ENCODE data around the gene AREL1. TPM values are rescaled to one million over a fixed set of nuclear protein-coding genes. Genes with fewer than 3 reads are reported as not detected.
"Not testable (repeated sequence)": the region's sequence is repeated elsewhere in the genome, so short reads cannot be mapped to it uniquely, and the experiment has no call there.

AREL1 gene, protein sequence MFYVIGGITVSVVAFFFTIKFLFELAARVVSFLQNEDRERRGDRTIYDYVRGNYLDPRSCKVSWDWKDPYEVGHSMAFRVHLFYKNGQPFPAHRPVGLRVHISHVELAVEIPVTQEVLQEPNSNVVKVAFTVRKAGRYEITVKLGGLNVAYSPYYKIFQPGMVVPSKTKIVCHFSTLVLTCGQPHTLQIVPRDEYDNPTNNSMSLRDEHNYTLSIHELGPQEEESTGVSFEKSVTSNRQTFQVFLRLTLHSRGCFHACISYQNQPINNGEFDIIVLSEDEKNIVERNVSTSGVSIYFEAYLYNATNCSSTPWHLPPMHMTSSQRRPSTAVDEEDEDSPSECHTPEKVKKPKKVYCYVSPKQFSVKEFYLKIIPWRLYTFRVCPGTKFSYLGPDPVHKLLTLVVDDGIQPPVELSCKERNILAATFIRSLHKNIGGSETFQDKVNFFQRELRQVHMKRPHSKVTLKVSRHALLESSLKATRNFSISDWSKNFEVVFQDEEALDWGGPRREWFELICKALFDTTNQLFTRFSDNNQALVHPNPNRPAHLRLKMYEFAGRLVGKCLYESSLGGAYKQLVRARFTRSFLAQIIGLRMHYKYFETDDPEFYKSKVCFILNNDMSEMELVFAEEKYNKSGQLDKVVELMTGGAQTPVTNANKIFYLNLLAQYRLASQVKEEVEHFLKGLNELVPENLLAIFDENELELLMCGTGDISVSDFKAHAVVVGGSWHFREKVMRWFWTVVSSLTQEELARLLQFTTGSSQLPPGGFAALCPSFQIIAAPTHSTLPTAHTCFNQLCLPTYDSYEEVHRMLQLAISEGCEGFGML
- 21.9 TPM for total RNA-seq

DNA sequence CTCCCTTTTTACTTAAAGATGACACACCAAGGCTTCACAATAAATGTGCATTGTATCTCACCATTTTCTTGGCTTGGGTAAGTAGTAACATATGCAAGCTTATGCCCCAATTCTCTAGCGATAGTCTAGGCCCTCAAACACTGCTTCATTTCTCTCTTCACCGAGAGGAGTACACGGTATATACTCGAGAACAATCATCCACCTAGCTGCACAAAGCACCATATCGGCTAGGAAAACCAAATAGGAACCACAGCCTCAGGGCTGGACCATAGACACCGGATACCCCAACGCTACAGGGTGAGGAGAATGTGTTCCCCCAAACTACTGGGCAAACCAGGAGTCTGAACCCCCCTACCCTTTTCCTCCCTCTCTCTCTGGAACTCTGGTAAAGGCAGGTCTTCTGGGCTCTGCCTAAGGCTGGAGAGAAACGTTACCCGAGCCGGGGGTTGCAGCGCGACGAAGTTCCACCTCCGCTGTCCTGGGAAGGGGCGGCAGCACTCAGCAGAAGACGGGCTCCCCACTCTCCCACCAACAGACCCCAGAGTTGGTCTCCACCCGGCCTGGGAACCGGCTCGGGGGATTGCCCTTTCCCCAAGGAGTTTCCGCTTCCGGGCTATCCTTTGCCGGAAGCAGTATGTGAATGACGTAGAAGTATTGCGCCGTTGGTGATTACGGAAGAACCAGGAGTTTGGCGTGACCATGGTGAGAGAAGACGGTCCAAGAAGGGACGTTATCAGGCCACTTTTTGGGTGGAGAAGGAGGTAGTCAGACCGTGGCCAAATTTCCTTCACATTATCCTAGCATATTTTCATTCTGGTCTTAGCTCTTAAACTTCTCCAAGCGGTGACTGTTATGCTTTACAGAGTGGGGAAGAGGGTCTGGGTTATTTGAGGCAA lies at the start of gene AREL1, which contains the start of gene FCF1:
AREL1 (minus strand) TSS at position 582 of the 896 bp plus-strand sequence. CDS start 27,465 bp downstream, outside the sequence.
FCF1 (plus strand) TSS at position 646 of the 896 bp plus-strand sequence; CDS start at position 700, 54 bp downstream.
- peaks cover 4 to 16% (median 10%) of the 10 kb centered on the region in 3 donors for H3K4me1 ChIP-seq (ENCODE audit: control insufficient read depth in 3 of 3, insufficient read depth in 3 of 3, low read length in 3 of 3)

DNA sequence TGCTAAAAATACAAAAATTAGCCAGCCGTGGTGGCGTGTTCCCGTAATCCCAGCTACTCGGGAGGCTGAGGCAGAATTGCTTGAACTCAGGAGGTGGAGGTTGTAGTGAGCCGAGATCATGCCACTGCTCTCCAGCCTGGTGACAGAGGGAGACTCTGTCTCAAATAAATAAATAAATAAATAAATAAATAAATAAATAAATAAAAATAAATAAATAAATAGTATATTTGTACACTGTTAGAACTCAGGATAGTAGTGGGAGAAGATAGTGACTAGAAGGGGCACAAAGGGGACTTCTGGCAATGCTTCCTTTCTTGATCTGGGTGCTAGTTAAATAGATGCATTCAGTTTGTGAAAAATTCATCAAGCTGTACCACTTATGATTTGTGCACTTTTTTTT lies 45.6 kb upstream of the AREL1 start:
- H3K4me3 ChIP-seq (ENCODE audit: low read length in 3 of 3); H3K9me3 ChIP-seq (ENCODE audit: control insufficient read depth in 3 of 3, low read length in 3 of 3); H3K9ac ChIP-seq (ENCODE audit: low read depth in 1 of 3, low read length in 3 of 3); H3K36me3 ChIP-seq (ENCODE audit: control insufficient read depth in 3 of 3, insufficient read depth in 3 of 3, low read length in 3 of 3); H3K27ac ChIP-seq (ENCODE audit: low read depth, low read length); H3K27me3 ChIP-seq (ENCODE audit: control insufficient read depth in 3 of 3, insufficient read depth in 3 of 3, low read length in 3 of 3); H3K4me1 ChIP-seq (ENCODE audit: control insufficient read depth in 3 of 3, insufficient read depth in 3 of 3, low read length in 3 of 3): not testable (repeated sequence)

More for the DNA sequence above, at the start of gene AREL1, which contains the start of gene FCF1:
- no peaks in the 10 kb centered on the region for H3K9me3 ChIP-seq (ENCODE audit: control insufficient read depth in 3 of 3, low read length in 3 of 3)
- peak within 1 kb of the TSS; percentile 81 to 96 (median 92) for H3K9ac ChIP-seq (ENCODE audit: low read depth in 1 of 3, low read length in 3 of 3)
- H3K4me3 ChIP-seq (ENCODE audit: low read length in 3 of 3), result peak within 1 kb of the TSS; percentile 80 to 100 (median 86)
- no peaks in the 10 kb centered on the region for H3K27me3 ChIP-seq (ENCODE audit: control insufficient read depth in 3 of 3, insufficient read depth in 3 of 3, low read length in 3 of 3)
- peak within 1 kb of the TSS; percentile 79 for H3K27ac ChIP-seq (ENCODE audit: low read depth, low read length)
- peaks cover 0 to 20% (median 12%) of the 10 kb centered on the region in 3 donors for H3K36me3 ChIP-seq (ENCODE audit: control insufficient read depth in 3 of 3, insufficient read depth in 3 of 3, low read length in 3 of 3)

DNA sequence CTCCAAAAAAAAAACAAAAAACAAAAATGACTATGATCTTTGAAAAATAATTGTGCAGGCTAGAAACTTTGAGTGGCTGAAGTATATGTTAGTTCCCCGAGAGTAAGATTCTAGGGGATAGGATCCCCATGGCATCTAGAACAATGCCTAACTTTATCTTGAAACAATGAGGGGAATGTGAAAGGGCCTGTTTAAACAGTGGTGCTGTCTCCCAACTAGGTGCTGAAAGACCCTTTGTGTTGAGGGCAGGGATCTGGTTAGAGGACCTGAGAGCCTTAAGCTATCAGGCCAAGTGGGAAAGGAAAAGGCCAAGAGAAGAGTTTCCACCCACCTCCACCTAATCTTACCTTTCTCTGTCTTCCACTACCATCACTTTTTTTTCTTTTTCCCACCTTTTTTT lies 43.4 kb upstream of the AREL1 start:
- no peaks in the 10 kb centered on the region for H3K4me1 ChIP-seq (ENCODE audit: control insufficient read depth in 3 of 3, insufficient read depth in 3 of 3, low read length in 3 of 3)
- H3K9ac ChIP-seq (ENCODE audit: low read depth in 1 of 3, low read length in 3 of 3), result no peak overlapping the region
- no peak overlapping the region for H3K4me3 ChIP-seq (ENCODE audit: low read length in 3 of 3)
- H3K36me3 ChIP-seq (ENCODE audit: control insufficient read depth in 3 of 3, insufficient read depth in 3 of 3, low read length in 3 of 3), result no peaks in the 10 kb centered on the region
- H3K27ac ChIP-seq (ENCODE audit: low read depth, low read length), result no peak overlapping the region
- no peaks in the 10 kb centered on the region for H3K27me3 ChIP-seq (ENCODE audit: control insufficient read depth in 3 of 3, insufficient read depth in 3 of 3, low read length in 3 of 3)
- no peaks in the 10 kb centered on the region for H3K9me3 ChIP-seq (ENCODE audit: control insufficient read depth in 3 of 3, low read length in 3 of 3)

DNA sequence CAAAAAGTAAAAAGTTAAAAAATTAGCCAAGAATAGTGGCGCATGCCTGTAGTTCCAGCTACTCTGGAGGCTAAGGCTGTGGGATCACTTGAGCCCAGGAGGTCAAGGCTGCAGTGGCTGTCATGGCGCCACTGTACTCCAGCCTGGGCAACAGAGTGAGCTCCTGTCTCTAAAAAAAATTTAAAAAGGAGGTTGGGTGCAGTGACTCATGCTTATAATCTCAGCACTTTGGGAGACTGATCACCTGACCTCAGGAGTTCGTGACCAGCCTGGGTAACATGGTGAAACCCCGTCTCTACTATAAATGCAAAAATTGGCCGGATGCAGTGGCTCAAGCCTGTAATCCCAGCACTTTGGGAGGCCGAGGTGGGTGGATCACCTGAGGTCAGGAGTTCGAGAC lies 42.0 kb upstream of the AREL1 start:
- Histone ChIP-seq H3K36me3 (ENCODE audit: control insufficient read depth in 3 of 3, insufficient read depth in 3 of 3, low read length in 3 of 3) (no peaks in the 10 kb centered on the region), H3K9ac (ENCODE audit: low read depth in 1 of 3, low read length in 3 of 3) (no peak overlapping the region), H3K27me3 (ENCODE audit: control insufficient read depth in 3 of 3, insufficient read depth in 3 of 3, low read length in 3 of 3) (no peaks in the 10 kb centered on the region), H3K4me3 (ENCODE audit: low read length in 3 of 3) (no peak overlapping the region), H3K27ac (ENCODE audit: low read depth, low read length) (no peak overlapping the region), H3K4me1 (ENCODE audit: control insufficient read depth in 3 of 3, insufficient read depth in 3 of 3, low read length in 3 of 3) (no peaks in the 10 kb centered on the region), H3K9me3 (ENCODE audit: control insufficient read depth in 3 of 3, low read length in 3 of 3) (no peaks in the 10 kb centered on the region)

DNA sequence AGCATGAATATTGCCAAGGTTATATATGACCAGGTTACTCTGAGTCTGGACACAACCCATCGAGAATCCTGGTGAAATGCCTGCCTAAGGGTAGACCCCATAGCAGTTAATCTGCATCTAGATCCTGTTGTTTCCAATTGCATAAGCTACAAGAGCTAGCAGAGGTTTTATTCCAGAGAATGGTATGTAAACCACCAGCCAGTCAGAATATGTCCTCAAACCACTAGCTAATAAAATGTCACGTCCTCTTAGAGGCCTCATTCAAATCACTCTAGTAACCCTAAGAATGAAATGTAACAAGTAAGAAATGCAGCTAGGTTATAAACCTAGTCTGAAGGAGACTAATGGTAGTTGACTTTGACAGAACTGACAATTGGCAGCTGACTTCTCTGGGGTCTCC lies 41.3 kb upstream of the AREL1 start:
- Histone ChIP-seq H3K9me3 (ENCODE audit: control insufficient read depth in 3 of 3, low read length in 3 of 3) (no peaks in the 10 kb centered on the region), H3K36me3 (ENCODE audit: control insufficient read depth in 3 of 3, insufficient read depth in 3 of 3, low read length in 3 of 3) (no peaks in the 10 kb centered on the region), H3K4me3 (ENCODE audit: low read length in 3 of 3) (no peak overlapping the region), H3K27me3 (ENCODE audit: control insufficient read depth in 3 of 3, insufficient read depth in 3 of 3, low read length in 3 of 3) (no peaks in the 10 kb centered on the region), H3K9ac (ENCODE audit: low read depth in 1 of 3, low read length in 3 of 3) (no peak overlapping the region), H3K4me1 (ENCODE audit: control insufficient read depth in 3 of 3, insufficient read depth in 3 of 3, low read length in 3 of 3) (no peaks in the 10 kb centered on the region), H3K27ac (ENCODE audit: low read depth, low read length) (no peak overlapping the region)

DNA sequence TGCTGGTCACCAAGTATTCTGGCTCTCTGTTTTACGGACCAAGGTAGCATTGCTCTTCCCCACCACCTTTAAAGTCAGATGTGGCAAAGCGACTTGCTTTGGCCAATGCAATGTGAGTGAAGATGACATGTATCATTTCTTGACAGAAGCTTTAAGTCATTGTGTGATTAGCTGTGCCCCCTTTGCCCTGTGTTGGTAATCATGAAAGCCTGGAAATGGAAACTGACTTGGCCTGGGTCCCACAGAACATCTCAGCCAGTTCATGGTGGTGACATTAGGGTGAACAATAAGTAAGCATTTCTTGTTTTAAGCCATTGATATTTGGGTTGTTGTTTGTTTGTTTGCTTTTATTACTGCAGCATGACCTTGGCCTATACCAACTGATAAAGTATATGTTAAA lies 34.4 kb upstream of the AREL1 start:
- H3K9ac ChIP-seq (ENCODE audit: low read depth in 1 of 3, low read length in 3 of 3), result no peak overlapping the region
- H3K36me3 ChIP-seq (ENCODE audit: control insufficient read depth in 3 of 3, insufficient read depth in 3 of 3, low read length in 3 of 3), result no peaks in the 10 kb centered on the region
- no peaks in the 10 kb centered on the region for H3K9me3 ChIP-seq (ENCODE audit: control insufficient read depth in 3 of 3, low read length in 3 of 3)
- H3K27ac ChIP-seq (ENCODE audit: low read depth, low read length), result no peak overlapping the region
- no peaks in the 10 kb centered on the region for H3K4me1 ChIP-seq (ENCODE audit: control insufficient read depth in 3 of 3, insufficient read depth in 3 of 3, low read length in 3 of 3)
- H3K27me3 ChIP-seq (ENCODE audit: control insufficient read depth in 3 of 3, insufficient read depth in 3 of 3, low read length in 3 of 3), result no peaks in the 10 kb centered on the region
- no peak overlapping the region for H3K4me3 ChIP-seq (ENCODE audit: low read length in 3 of 3)

DNA sequence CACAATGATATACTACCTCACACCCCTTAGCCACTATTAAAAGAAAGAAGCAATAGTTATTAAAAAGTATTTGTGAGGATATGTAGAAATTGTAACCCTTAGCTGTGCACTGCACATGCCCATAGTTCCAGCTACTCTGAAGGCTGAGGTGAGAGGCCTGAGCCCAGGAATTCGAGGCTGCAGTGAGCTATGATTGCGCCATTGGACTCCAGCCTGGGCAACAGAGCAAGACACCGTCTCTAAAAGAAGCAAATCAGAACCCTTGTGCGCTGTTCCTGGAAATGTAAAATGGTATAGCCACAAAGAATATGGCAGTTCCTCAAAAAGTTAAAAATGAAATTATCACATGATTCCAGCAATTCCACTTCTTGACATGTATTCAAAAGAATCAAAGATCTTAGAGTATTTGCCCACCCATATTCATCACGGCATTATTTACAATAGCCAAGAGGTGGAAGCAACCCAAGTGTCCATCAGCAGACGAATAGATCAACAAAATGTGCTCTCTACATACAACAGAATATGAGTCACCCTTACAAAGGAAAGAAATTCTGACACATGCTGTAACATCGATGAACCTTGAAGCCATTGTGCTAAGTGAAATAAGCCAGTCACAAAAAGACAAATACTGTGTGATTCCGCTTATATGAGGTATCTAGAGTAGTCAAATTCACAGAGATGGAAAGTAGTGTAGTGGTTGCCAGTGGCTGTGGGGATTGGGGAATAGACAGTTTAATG lies 26.6 kb upstream of the AREL1 start:
- Histone ChIP-seq H3K27me3 (ENCODE audit: control insufficient read depth in 3 of 3, insufficient read depth in 3 of 3, low read length in 3 of 3) (no peaks in the 10 kb centered on the region), H3K4me1 (ENCODE audit: control insufficient read depth in 3 of 3, insufficient read depth in 3 of 3, low read length in 3 of 3) (no peaks in the 10 kb centered on the region), H3K9ac (ENCODE audit: low read depth in 1 of 3, low read length in 3 of 3) (no peak overlapping the region), H3K36me3 (ENCODE audit: control insufficient read depth in 3 of 3, insufficient read depth in 3 of 3, low read length in 3 of 3) (peaks cover 9 to 12% (median 12%) of the 10 kb centered on the region in 3 donors), H3K4me3 (ENCODE audit: low read length in 3 of 3) (no peak overlapping the region), H3K9me3 (ENCODE audit: control insufficient read depth in 3 of 3, low read length in 3 of 3) (no peaks in the 10 kb centered on the region), H3K27ac (ENCODE audit: low read depth, low read length) (no peak overlapping the region)

DNA sequence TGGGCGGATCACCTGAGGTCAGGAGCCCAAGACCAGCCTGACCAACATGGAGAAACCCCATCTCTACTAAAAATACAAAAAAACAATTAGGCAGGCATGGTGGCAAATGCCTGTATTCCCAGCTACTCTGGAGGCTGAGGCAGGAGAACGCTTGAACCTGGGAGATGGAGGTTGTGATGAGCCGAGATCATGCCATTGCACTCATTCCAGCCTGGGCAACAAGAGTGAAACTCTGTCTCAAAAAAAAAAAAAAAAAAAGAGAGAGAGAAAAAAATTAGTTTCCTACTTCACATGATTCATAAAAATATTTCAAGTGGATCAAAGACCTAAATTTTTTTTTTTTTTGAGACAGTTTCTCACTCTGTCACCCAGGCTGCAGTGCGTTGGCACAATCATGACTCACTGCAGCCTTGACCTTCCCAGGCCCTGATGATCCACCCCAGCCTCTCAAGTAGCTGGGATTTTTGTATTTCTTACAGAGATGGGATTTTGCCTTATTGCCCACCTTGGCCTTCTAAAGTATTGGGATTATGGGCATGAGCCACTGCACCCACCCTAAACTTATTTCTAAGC lies 25.0 kb upstream of the AREL1 start:
- H3K9ac ChIP-seq (ENCODE audit: low read depth in 1 of 3, low read length in 3 of 3), result no peak overlapping the region
- no peaks in the 10 kb centered on the region for H3K9me3 ChIP-seq (ENCODE audit: control insufficient read depth in 3 of 3, low read length in 3 of 3)
- peaks cover 18 to 26% (median 25%) of the 10 kb centered on the region in 3 donors for H3K36me3 ChIP-seq (ENCODE audit: control insufficient read depth in 3 of 3, insufficient read depth in 3 of 3, low read length in 3 of 3)
- H3K27me3 ChIP-seq (ENCODE audit: control insufficient read depth in 3 of 3, insufficient read depth in 3 of 3, low read length in 3 of 3), result no peaks in the 10 kb centered on the region
- no peak overlapping the region for H3K4me3 ChIP-seq (ENCODE audit: low read length in 3 of 3)
- H3K27ac ChIP-seq (ENCODE audit: low read depth, low read length), result no peak overlapping the region
- no peaks in the 10 kb centered on the region for H3K4me1 ChIP-seq (ENCODE audit: control insufficient read depth in 3 of 3, insufficient read depth in 3 of 3, low read length in 3 of 3)

DNA sequence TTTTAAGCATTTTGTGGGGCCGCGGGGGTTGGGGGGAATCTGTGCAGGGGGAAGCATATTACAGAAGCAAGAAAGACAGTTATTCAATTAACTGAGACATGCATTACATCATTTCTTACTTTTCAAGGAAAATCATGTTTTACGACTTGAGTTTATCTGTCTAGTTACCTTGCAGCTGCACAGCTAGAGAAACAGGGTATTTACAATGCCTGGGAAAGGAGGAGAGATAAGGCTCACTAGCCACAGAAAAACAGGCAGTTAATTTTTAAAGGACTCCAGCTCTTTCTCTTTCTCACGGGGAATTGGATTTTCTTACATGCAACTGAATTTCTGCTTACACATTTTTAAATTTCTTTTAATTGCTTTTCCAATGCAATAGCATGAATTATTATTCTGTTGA lies 22.2 kb upstream of the AREL1 start:
- Histone ChIP-seq H3K36me3 (ENCODE audit: control insufficient read depth in 3 of 3, insufficient read depth in 3 of 3, low read length in 3 of 3) (peaks cover 20 to 35% (median 28%) of the 10 kb centered on the region in 3 donors), H3K4me3 (ENCODE audit: low read length in 3 of 3) (no peak overlapping the region), H3K27me3 (ENCODE audit: control insufficient read depth in 3 of 3, insufficient read depth in 3 of 3, low read length in 3 of 3) (no peaks in the 10 kb centered on the region), H3K4me1 (ENCODE audit: control insufficient read depth in 3 of 3, insufficient read depth in 3 of 3, low read length in 3 of 3) (no peaks in the 10 kb centered on the region), H3K9me3 (ENCODE audit: control insufficient read depth in 3 of 3, low read length in 3 of 3) (no peaks in the 10 kb centered on the region), H3K27ac (ENCODE audit: low read depth, low read length) (no peak overlapping the region), H3K9ac (ENCODE audit: low read depth in 1 of 3, low read length in 3 of 3) (no peak overlapping the region)

All from skeletal muscle tissue (tissue), 4 donors.